GM23338 (cell line): ENCODE measurements around the gene ZNRF2. TPM values are rescaled to one million over a fixed set of nuclear protein-coding genes. Genes with fewer than 3 reads are reported as not detected.

Experiments used
- ATAC-seq: fragments of 200-7000 bp; cut with Tn5 transposase; 3 replicates; pipeline ENCODE4 v1.9.1; 2020
- DNase-seq: peaks from one replicate; pipeline ENCODE4 v3.0.0-alpha.2; 2015; ENCODE audit warnings: low spot score
- H2AFZ ChIP-seq: fragments of 200-600 bp; sonication (generic); 2 replicates; pipeline ENCODE4 v1.8.0; 2016; ENCODE audit warnings: antibody characterized with exemption, mild to moderate bottlenecking, moderate library complexity
- H3F3A ChIP-seq: fragments of 200-600 bp; sonication (generic); replicated peaks from 2 replicates; pipeline ENCODE4 v1.8.0; 2017; ENCODE audit warnings: antibody characterized with exemption, mixed run types, low read depth
- H3K27ac ChIP-seq: fragments of 200-600 bp; sonication (generic); 2 replicates; pipeline ENCODE4 v1.6.1; 2016; ENCODE audit warnings: low read depth
- H3K27me3 ChIP-seq: fragments of 200-600 bp; sonication (generic); 2 replicates; pipeline ENCODE4 v1.8.0; 2016; ENCODE audit warnings: mild to moderate bottlenecking, mixed run types, moderate library complexity; ENCODE audit not compliant: insufficient read depth
- H3K36me3 ChIP-seq: fragments of 200-600 bp; sonication (generic); 2 replicates; pipeline ENCODE4 v1.8.0; 2016; ENCODE audit warnings: mild to moderate bottlenecking; ENCODE audit not compliant: insufficient read depth
- H3K4me1 ChIP-seq: fragments of 200-600 bp; sonication (generic); 2 replicates; pipeline ENCODE4 v1.8.0; 2016; ENCODE audit warnings: mild to moderate bottlenecking, moderate library complexity; ENCODE audit not compliant: insufficient read depth
- H3K4me2 ChIP-seq: fragments of 200-600 bp; sonication (generic); 2 replicates; pipeline ENCODE4 v1.7.1; 2017; ENCODE audit warnings: mixed run types
- H3K4me3 ChIP-seq: fragments of 200-600 bp; sonication (generic); 2 replicates; pipeline ENCODE4 v1.6.1; 2016; ENCODE audit warnings: mixed run types
- H3K79me2 ChIP-seq: fragments of 200-600 bp; sonication (generic); replicated peaks from 2 replicates; pipeline ENCODE4 v1.8.0; 2017; ENCODE audit warnings: mild to moderate bottlenecking; ENCODE audit not compliant: insufficient read depth
- H3K9me2 ChIP-seq: fragments of 200-600 bp; sonication (generic); 2 replicates; pipeline ENCODE4 v1.8.0; 2017; ENCODE audit not compliant: insufficient read depth
- H4K20me1 ChIP-seq: fragments of 200-600 bp; sonication (generic); replicated peaks from 2 replicates; pipeline ENCODE4 v1.8.0; 2017; ENCODE audit warnings: mild to moderate bottlenecking; ENCODE audit not compliant: insufficient read depth
- H3K27ac Mint-ChIP-seq: 2 replicates; pipeline ENCODE4 v1.8.0; 2020; ENCODE audit warnings: inconsistent platforms, mild to moderate bottlenecking, moderate library complexity, mixed read lengths
- H3K27me3 Mint-ChIP-seq: 3 replicates; pipeline ENCODE4 v1.8.0; 2022; ENCODE audit warnings: low read depth, mild to moderate bottlenecking, moderate library complexity, mixed read lengths, inconsistent platforms; ENCODE audit not compliant: insufficient read depth, poor library complexity
- H3K36me3 Mint-ChIP-seq: 3 replicates; pipeline ENCODE4 v1.8.0; 2021; ENCODE audit warnings: low read depth, mild to moderate bottlenecking, inconsistent platforms, moderate library complexity, mixed read lengths
- H3K4me1 Mint-ChIP-seq: 3 replicates; pipeline ENCODE4 v1.8.0; 2020; ENCODE audit warnings: mild to moderate bottlenecking, inconsistent platforms, mixed read lengths
- H3K4me3 Mint-ChIP-seq: 3 replicates; pipeline ENCODE4 v1.8.0; 2021; ENCODE audit warnings: moderate library complexity, mild to moderate bottlenecking, inconsistent platforms, mixed read lengths
- H3K9me3 Mint-ChIP-seq: 3 replicates; pipeline ENCODE4 v1.8.0; 2020; ENCODE audit warnings: moderate library complexity, mild to moderate bottlenecking, inconsistent platforms, mixed read lengths
- CREB1 ChIP-seq: fragments of 250-450 bp; sonication (Bioruptor Pico); IDR thresholded peaks from 2 replicates; pipeline ENCODE4 v1.5.0; 2020; ENCODE audit warnings: low read depth, mild to moderate bottlenecking, moderate library complexity
- EZH2phosphoT487 ChIP-seq: fragments of 200-600 bp; sonication (generic); IDR thresholded peaks from one replicate; pipeline ENCODE4 v1.8.1; 2018; ENCODE audit warnings: antibody characterized with exemption; ENCODE audit not compliant: unreplicated experiment
- POLR2AphosphoS5 ChIP-seq: IDR thresholded peaks from 2 replicates; pipeline ENCODE4 v1.6.1; 2016; ENCODE audit warnings: antibody characterized with exemption, low read depth
- STAT1 ChIP-seq: IDR thresholded peaks from one replicate; pipeline ENCODE4 v1.6.1; 2016; ENCODE audit warnings: antibody characterized with exemption; ENCODE audit not compliant: unreplicated experiment
- ZNF331 ChIP-seq: fragments of 250-450 bp; sonication (Bioruptor Pico); IDR thresholded peaks from 2 replicates; pipeline ENCODE4 v1.5.0; 2020; ENCODE audit warnings: low read depth, mild to moderate bottlenecking, moderate library complexity
- polyA plus RNA-seq: library from polyadenylated mRNA; unstranded; fragments of >200 nt; fragmentation: Nextera tagmentation; extraction: Ambion mirVana; gene quantifications from 2 replicates; pipeline ENCODE4 v1.2.1, GENCODE V29; 2016
- total RNA-seq: library from RNA; depleted of rRNA; stranded (reverse); fragments of >200 nt; shearing (Covaris generic); gene quantifications from 2 replicates; pipeline ENCODE4 v1.2.3, GENCODE V29; 2014
- TF ChIP-seq, protein P1 (sequence below): IDR thresholded peaks from one replicate; pipeline ENCODE4 v1.6.1; 2018; ENCODE audit warnings: antibody characterized with exemption; ENCODE audit not compliant: unreplicated experiment
- TF ChIP-seq, protein P2 (sequence below), 2 experiments: fragments of 200-600 bp in 1 of 2; sonication (generic) in 1 of 2; conservative IDR thresholded peaks; 2 replicates each; pipeline versions ENCODE4 v1.5.1 to v1.6.1; 2016 to 2017; ENCODE audit warnings: antibody characterized with exemption in 2 of 2, low read depth in 2 of 2, mild to moderate bottlenecking in 2 of 2, moderate library complexity in 1 of 2
- TF ChIP-seq, protein P3 (sequence below): IDR thresholded peaks from 2 replicates; pipeline ENCODE4 v1.6.1; 2016; ENCODE audit warnings: antibody characterized with exemption

ZNRF2 gene
- total and polyA plus RNA-seq, 2 experiments from 2014 or later: 6.0 to 34.7 TPM

DNA sequence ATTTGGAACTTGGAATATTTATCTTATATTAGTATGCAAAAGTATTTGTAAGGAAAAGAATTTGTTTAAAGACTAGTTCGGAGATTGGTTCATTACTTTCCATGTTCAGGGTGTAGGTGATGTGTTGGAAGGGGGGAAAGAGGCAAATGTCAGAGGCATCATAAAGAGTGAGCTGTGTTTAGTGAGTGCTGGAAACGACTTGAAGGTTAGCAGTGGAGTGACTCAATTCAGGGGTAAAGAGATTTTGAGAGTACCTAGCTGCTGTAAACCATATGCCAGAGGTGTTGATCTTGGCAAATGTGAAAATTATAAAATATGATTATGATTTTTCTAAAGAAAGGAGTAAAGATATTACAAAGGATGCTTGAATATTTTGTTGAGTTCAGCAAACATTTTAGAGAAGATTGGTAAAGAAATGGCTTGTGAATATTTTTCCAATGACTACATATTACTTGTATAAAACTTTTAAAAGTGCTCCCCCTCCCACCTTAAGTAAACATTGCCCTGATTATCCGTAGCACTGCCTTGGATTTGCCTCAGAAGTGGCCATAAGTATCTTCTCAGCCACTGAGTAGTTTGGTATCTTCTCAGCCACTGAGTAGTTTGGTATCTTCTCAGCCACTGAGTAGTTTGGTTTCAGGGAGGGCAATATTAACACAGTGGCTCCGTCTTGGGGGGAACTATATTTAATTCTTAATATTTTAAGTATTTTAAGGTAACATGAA is 51.5 kb downstream of the ZNRF2 start:
- no peak overlapping the region for H3K4me3 Mint-ChIP-seq
- TF ChIP-seq, protein P1, sequence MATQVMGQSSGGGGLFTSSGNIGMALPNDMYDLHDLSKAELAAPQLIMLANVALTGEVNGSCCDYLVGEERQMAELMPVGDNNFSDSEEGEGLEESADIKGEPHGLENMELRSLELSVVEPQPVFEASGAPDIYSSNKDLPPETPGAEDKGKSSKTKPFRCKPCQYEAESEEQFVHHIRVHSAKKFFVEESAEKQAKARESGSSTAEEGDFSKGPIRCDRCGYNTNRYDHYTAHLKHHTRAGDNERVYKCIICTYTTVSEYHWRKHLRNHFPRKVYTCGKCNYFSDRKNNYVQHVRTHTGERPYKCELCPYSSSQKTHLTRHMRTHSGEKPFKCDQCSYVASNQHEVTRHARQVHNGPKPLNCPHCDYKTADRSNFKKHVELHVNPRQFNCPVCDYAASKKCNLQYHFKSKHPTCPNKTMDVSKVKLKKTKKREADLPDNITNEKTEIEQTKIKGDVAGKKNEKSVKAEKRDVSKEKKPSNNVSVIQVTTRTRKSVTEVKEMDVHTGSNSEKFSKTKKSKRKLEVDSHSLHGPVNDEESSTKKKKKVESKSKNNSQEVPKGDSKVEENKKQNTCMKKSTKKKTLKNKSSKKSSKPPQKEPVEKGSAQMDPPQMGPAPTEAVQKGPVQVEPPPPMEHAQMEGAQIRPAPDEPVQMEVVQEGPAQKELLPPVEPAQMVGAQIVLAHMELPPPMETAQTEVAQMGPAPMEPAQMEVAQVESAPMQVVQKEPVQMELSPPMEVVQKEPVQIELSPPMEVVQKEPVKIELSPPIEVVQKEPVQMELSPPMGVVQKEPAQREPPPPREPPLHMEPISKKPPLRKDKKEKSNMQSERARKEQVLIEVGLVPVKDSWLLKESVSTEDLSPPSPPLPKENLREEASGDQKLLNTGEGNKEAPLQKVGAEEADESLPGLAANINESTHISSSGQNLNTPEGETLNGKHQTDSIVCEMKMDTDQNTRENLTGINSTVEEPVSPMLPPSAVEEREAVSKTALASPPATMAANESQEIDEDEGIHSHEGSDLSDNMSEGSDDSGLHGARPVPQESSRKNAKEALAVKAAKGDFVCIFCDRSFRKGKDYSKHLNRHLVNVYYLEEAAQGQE: no peak
- TF ChIP-seq STAT1 (no peak), CREB1 (CRISPR knock-in tag) (no peak), ZNF331 (CRISPR knock-in tag) (no peak), POLR2AphosphoS5 (no peak)
- TF ChIP-seq, protein P2, sequence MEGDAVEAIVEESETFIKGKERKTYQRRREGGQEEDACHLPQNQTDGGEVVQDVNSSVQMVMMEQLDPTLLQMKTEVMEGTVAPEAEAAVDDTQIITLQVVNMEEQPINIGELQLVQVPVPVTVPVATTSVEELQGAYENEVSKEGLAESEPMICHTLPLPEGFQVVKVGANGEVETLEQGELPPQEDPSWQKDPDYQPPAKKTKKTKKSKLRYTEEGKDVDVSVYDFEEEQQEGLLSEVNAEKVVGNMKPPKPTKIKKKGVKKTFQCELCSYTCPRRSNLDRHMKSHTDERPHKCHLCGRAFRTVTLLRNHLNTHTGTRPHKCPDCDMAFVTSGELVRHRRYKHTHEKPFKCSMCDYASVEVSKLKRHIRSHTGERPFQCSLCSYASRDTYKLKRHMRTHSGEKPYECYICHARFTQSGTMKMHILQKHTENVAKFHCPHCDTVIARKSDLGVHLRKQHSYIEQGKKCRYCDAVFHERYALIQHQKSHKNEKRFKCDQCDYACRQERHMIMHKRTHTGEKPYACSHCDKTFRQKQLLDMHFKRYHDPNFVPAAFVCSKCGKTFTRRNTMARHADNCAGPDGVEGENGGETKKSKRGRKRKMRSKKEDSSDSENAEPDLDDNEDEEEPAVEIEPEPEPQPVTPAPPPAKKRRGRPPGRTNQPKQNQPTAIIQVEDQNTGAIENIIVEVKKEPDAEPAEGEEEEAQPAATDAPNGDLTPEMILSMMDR (conservative IDR thresholded peaks at IDR 0.05; ENCODE audit: low read depth in 2 of 2): no peak
- TF ChIP-seq, protein P3, sequence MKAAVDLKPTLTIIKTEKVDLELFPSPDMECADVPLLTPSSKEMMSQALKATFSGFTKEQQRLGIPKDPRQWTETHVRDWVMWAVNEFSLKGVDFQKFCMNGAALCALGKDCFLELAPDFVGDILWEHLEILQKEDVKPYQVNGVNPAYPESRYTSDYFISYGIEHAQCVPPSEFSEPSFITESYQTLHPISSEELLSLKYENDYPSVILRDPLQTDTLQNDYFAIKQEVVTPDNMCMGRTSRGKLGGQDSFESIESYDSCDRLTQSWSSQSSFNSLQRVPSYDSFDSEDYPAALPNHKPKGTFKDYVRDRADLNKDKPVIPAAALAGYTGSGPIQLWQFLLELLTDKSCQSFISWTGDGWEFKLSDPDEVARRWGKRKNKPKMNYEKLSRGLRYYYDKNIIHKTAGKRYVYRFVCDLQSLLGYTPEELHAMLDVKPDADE: no peak
- no peak overlapping the region for H3K27ac Mint-ChIP-seq

DNA sequence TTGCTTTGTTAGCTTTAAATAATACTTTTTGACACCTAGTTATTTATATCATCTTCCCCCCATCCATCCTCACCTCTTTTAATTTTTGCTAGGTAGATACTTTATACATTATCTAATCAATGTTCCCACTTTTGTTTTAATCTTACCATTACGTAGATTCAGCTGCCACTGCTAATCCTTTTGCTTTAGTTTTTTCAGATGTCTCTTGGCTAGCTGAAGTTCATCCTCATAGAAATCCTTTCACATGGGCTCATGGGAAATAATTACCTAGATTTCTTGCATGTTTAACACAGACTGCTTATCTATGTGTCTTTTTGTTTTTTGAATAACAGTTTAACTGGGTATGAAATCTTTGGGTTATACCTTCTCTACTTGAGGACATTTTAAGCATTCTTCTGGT is 60.1 kb downstream of the ZNRF2 start:
- DNase-seq: no peak
- H3K4me2 ChIP-seq: no peak overlapping the region
- H2AFZ ChIP-seq: no peak overlapping the region
- Mint-ChIP-seq H3K9me3 (peaks cover 6% of the 10 kb centered on the region; the same call in 2 of the 3 replicates), H3K4me3 (no peak overlapping the region), H3K27me3 (peaks cover 2% of the 10 kb centered on the region), H3K4me1 (peaks cover 60% of the 10 kb centered on the region), H3K27ac (no peak overlapping the region), H3K36me3 (peaks cover 6% of the 10 kb centered on the region; the same call in 2 of the 3 replicates)
- TF ChIP-seq EZH2phosphoT487: no peak
- TF ChIP-seq ZNF331 (CRISPR knock-in tag): no peak
- TF ChIP-seq STAT1: no peak
- no peaks in the 10 kb centered on the region for H3K27me3 ChIP-seq
- H3K36me3 ChIP-seq: no peaks in the 10 kb centered on the region
- H3K4me1 ChIP-seq: peaks cover 38% of the 10 kb centered on the region
- H3F3A ChIP-seq: no peaks in the 10 kb centered on the region
- no peak overlapping the region for H3K27ac ChIP-seq
- no peak overlapping the region for H3K4me3 ChIP-seq
- peaks cover 92% of the 10 kb centered on the region for H3K79me2 ChIP-seq
- ATAC-seq: no peak
- H4K20me1 ChIP-seq: 0 out of 2 replicates have a peak, but pooled peaks cover 3% of the 10 kb centered on the region
- H3K9me2 ChIP-seq: no peaks in the 10 kb centered on the region

More for the DNA sequence above, 51.5 kb downstream of the ZNRF2 start:
- ATAC-seq (no peak), DNase-seq (no peak)
- H3K9me3 Mint-ChIP-seq: peaks cover 6% of the 10 kb centered on the region; the same call in 2 of the 3 replicates
- H3K79me2 ChIP-seq: peaks cover 89% of the 10 kb centered on the region
- no peaks in the 10 kb centered on the region for H3K36me3 ChIP-seq
- no peaks in the 10 kb centered on the region for H3K27me3 ChIP-seq
- no peaks in the 10 kb centered on the region for H4K20me1 ChIP-seq
- H3K4me2 ChIP-seq: no peak overlapping the region
- H3K27ac ChIP-seq: no peak overlapping the region
- no peak overlapping the region for H2AFZ ChIP-seq
- H3K4me1 ChIP-seq: peaks cover 12% of the 10 kb centered on the region
- peaks cover 2% of the 10 kb centered on the region for H3K27me3 Mint-ChIP-seq
- no peaks in the 10 kb centered on the region for H3F3A ChIP-seq
- H3K36me3 Mint-ChIP-seq: 0 out of 3 replicates have a peak, but pooled peaks cover 3% of the 10 kb centered on the region
- no peaks in the 10 kb centered on the region for H3K9me2 ChIP-seq
- H3K4me3 ChIP-seq: no peak overlapping the region
- peaks cover 21% of the 10 kb centered on the region for H3K4me1 Mint-ChIP-seq
